GM23338 (cell line): ENCODE data around the gene RBMXL2.
A peak's percentile ranks its signal among the peaks of the same experiment; 100 is the strongest.

Experiments
- CTCF ChIP-seq, 2 experiments: fragments of 200-600 bp in 1 of 2; sonication (generic) in 1 of 2; conservative IDR thresholded peaks; 2 replicates each; pipeline versions ENCODE4 v1.5.1 to v1.6.1; 2016 to 2017; ENCODE audit warnings: antibody characterized with exemption in 2 of 2, low read depth in 2 of 2, mild to moderate bottlenecking in 2 of 2, moderate library complexity in 1 of 2
- POLR2AphosphoS5 ChIP-seq: IDR thresholded peaks from 2 replicates; pipeline ENCODE4 v1.6.1; 2016; ENCODE audit warnings: antibody characterized with exemption, low read depth
- REST ChIP-seq: IDR thresholded peaks from one replicate; pipeline ENCODE4 v1.6.1; 2018; ENCODE audit warnings: antibody characterized with exemption; ENCODE audit not compliant: unreplicated experiment

GRCh38 chr11:7077101-7077500 lies 11.7 kb upstream of the RBMXL2 start:
- TF ChIP-seq CTCF (conservative IDR thresholded peaks at IDR 0.05; ENCODE audit: low read depth in 2 of 2) (no peak), POLR2AphosphoS5 (no peak), REST (peak; percentile 84)
